ENCODE measurements around the gene BHLHE41. TPM values are rescaled to one million over a fixed set of nuclear protein-coding genes. Genes with fewer than 3 reads are reported as not detected.

Gene BHLHE41
- total RNA-seq, 1 donor = 4.3 TPM

DNA sequence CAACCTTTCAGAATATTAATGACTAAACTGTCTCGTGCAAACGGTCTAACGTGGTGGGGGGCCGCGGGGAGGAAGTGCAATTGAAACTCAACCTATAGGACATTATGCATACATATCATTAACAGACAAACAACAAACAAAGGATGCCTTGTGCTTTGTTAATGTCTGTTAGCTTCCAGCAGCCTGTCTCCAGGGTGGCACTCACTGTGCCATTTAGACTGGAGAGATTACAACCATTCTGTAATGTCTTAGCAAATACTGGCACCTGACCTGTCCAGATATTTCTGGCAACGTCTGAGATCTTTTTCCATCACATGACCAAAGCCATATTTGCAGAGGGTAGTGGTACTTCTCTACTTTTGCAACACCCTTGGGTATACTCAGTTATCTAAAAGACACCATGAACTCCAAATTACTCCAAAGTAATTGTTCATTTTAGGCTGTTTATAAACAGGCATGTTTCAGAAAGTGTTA, 11.6 kb downstream of the BHLHE41 start:
- peak overlapping the region; percentile 93 for H3K4me2 ChIP-seq (ENCODE audit: insufficient read depth, low read length)
- no peak overlapping the region for H3K4me3 ChIP-seq (ENCODE audit: insufficient read depth, low read length)
- H4K20me1 ChIP-seq (ENCODE audit: insufficient read depth, low read length) = no peaks in the 10 kb centered on the region
- no peaks in the 10 kb centered on the region for H3K9me3 ChIP-seq (ENCODE audit: low read depth, low read length)
- no peak overlapping the region for H3K27ac ChIP-seq (ENCODE audit: low read depth, low read length)
- no peak for DNase-seq (ENCODE audit: insufficient read length, low spot score, missing footprints)
- H2AFZ ChIP-seq (ENCODE audit: low read length) = no peak overlapping the region
- TF ChIP-seq, protein P1, sequence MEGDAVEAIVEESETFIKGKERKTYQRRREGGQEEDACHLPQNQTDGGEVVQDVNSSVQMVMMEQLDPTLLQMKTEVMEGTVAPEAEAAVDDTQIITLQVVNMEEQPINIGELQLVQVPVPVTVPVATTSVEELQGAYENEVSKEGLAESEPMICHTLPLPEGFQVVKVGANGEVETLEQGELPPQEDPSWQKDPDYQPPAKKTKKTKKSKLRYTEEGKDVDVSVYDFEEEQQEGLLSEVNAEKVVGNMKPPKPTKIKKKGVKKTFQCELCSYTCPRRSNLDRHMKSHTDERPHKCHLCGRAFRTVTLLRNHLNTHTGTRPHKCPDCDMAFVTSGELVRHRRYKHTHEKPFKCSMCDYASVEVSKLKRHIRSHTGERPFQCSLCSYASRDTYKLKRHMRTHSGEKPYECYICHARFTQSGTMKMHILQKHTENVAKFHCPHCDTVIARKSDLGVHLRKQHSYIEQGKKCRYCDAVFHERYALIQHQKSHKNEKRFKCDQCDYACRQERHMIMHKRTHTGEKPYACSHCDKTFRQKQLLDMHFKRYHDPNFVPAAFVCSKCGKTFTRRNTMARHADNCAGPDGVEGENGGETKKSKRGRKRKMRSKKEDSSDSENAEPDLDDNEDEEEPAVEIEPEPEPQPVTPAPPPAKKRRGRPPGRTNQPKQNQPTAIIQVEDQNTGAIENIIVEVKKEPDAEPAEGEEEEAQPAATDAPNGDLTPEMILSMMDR (IDR thresholded peaks at IDR 0.05; ENCODE audit: extremely low read depth, low read depth, low read length) = no peak
- H3K27me3 ChIP-seq (ENCODE audit: insufficient read depth, low read length) = no peaks in the 10 kb centered on the region
- H3K36me3 ChIP-seq (ENCODE audit: insufficient read depth, low read length) = no peaks in the 10 kb centered on the region
- no peaks in the 10 kb centered on the region for H3K79me2 ChIP-seq (ENCODE audit: insufficient read depth, low read length)
- peaks cover 12% of the 10 kb centered on the region for H3K4me1 ChIP-seq (ENCODE audit: insufficient read depth, low read length)

DNA sequence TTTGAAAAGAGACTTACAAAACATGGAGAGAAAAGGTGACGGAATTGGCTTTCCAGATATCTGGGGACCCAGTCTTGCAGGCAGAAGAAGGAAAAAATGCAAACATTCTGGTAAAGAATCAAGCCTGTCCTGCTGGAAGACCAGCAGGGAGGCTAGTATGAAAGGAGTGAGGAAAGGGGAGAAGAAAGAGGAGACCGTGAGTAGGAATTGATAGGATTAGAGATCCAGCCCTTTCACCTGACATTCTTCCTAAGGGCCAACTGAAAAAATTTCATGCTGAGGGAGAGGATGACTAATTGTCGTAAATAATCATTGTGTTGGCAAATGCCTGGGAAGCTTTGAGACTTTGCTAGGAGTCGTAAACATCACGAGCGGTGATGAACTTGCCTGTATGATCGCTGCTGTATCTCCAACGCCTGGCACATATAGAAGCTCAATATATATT, 12.1 kb downstream of the BHLHE41 start:
- no peak overlapping the region for H3K4me2 ChIP-seq (ENCODE audit: insufficient read depth, low read length)
- TF ChIP-seq, protein P1 (IDR thresholded peaks at IDR 0.05; ENCODE audit: extremely low read depth, low read depth, low read length) = no peak
- no peaks in the 10 kb centered on the region for H3K9me3 ChIP-seq (ENCODE audit: low read depth, low read length)
- no peaks in the 10 kb centered on the region for H4K20me1 ChIP-seq (ENCODE audit: insufficient read depth, low read length)
- H2AFZ ChIP-seq (ENCODE audit: low read length) = no peak overlapping the region
- H3K27ac ChIP-seq (ENCODE audit: low read depth, low read length) = no peak overlapping the region
- H3K27me3 ChIP-seq (ENCODE audit: insufficient read depth, low read length) = no peaks in the 10 kb centered on the region
- H3K79me2 ChIP-seq (ENCODE audit: insufficient read depth, low read length) = no peaks in the 10 kb centered on the region
- H3K36me3 ChIP-seq (ENCODE audit: insufficient read depth, low read length) = no peaks in the 10 kb centered on the region
- no peak for DNase-seq (ENCODE audit: insufficient read length, low spot score, missing footprints)
- peaks cover 12% of the 10 kb centered on the region for H3K4me1 ChIP-seq (ENCODE audit: insufficient read depth, low read length)
- H3K4me3 ChIP-seq (ENCODE audit: insufficient read depth, low read length) = no peak overlapping the region

DNA sequence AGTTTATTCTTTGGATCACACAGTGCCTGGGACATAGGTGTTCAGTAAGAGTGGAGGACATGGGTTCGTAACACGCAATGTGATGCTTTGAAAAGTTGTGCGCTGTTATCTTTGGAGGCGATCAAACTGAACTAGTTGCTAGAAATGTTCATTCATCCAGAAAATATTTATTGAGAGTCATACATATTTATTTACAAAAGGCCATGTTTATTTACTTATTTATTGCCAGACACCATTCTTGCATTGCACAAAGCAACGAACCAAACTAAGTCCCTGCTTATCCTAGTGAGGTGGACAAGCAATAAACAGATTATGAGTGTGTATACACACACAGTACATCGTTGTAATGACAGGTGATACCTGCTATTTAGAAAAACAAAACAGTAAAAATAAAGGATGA, 12.6 kb downstream of the BHLHE41 start:
- no peak overlapping the region for H3K27ac ChIP-seq (ENCODE audit: low read depth, low read length)
- H3K27me3 ChIP-seq (ENCODE audit: insufficient read depth, low read length) = no peaks in the 10 kb centered on the region
- no peaks in the 10 kb centered on the region for H3K9me3 ChIP-seq (ENCODE audit: low read depth, low read length)
- DNase-seq (ENCODE audit: insufficient read length, low spot score, missing footprints) = no peak
- H3K4me2 ChIP-seq (ENCODE audit: insufficient read depth, low read length) = no peak overlapping the region
- no peaks in the 10 kb centered on the region for H3K79me2 ChIP-seq (ENCODE audit: insufficient read depth, low read length)
- no peak overlapping the region for H2AFZ ChIP-seq (ENCODE audit: low read length)
- peaks cover 12% of the 10 kb centered on the region for H3K4me1 ChIP-seq (ENCODE audit: insufficient read depth, low read length)
- TF ChIP-seq, protein P1 (IDR thresholded peaks at IDR 0.05; ENCODE audit: extremely low read depth, low read depth, low read length) = no peak
- no peak overlapping the region for H3K4me3 ChIP-seq (ENCODE audit: insufficient read depth, low read length)
- no peaks in the 10 kb centered on the region for H3K36me3 ChIP-seq (ENCODE audit: insufficient read depth, low read length)
- no peaks in the 10 kb centered on the region for H4K20me1 ChIP-seq (ENCODE audit: insufficient read depth, low read length)

DNA sequence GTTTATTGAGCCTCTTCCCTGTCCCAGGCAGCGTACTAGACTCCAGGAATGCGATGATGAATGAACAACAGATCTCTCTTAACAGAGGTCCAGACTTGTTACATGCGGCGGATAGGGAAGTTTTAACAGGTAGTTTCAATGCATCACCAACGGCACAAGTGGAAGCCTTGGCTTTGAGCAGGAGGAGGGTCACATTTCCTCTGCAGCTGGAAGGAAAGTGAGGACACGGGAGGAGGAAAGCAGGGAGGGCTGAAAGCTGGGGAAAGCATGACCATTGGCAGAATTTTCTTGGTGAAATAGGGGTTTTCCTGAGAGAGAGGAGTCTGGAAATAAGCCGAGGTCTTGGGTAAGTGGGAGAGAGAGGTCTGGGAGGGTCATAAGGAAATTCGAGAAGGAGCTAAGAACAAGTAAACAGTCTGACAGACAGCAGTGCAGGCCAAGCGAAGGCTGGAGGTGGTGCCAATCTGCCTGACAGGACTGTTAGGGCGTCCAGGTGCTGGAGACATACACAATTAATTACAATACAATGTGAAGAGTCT, 15.4 kb downstream of the BHLHE41 start:
- H3K27me3 ChIP-seq (ENCODE audit: insufficient read depth, low read length) = no peaks in the 10 kb centered on the region
- no peak for DNase-seq (ENCODE audit: insufficient read length, low spot score, missing footprints)
- H3K4me1 ChIP-seq (ENCODE audit: insufficient read depth, low read length) = peaks cover 7% of the 10 kb centered on the region
- H3K4me2 ChIP-seq (ENCODE audit: insufficient read depth, low read length) = no peak overlapping the region
- H4K20me1 ChIP-seq (ENCODE audit: insufficient read depth, low read length) = no peaks in the 10 kb centered on the region
- H3K79me2 ChIP-seq (ENCODE audit: insufficient read depth, low read length) = no peaks in the 10 kb centered on the region
- no peak overlapping the region for H3K27ac ChIP-seq (ENCODE audit: low read depth, low read length)
- H3K36me3 ChIP-seq (ENCODE audit: insufficient read depth, low read length) = no peaks in the 10 kb centered on the region
- peak overlapping the region; percentile 54 for H2AFZ ChIP-seq (ENCODE audit: low read length)
- no peaks in the 10 kb centered on the region for H3K9me3 ChIP-seq (ENCODE audit: low read depth, low read length)
- TF ChIP-seq, protein P1 (IDR thresholded peaks at IDR 0.05; ENCODE audit: extremely low read depth, low read depth, low read length) = no peak
- H3K4me3 ChIP-seq (ENCODE audit: insufficient read depth, low read length) = no peak overlapping the region

Data from osteoblast (primary cell).